HG02571 (cell line): Measurements from ENCODE around the gene B3GAT3.
"Not testable (repeated sequence)": the region's sequence is repeated elsewhere in the genome, so short reads cannot be mapped to it uniquely, and the experiment has no call there.

Experiments used
- ATAC-seq: cut with Tn5 transposase; IDR thresholded peaks from one replicate; pipeline ENCODE4 v1.9.1; 2021; ENCODE audit warnings: mild to moderate bottlenecking, moderate library complexity; ENCODE audit not compliant: unreplicated experiment

B3GAT3 gene

GRCh38 chr11:62604460-62605120 lies 17.2 kb downstream of the B3GAT3 start:
- ATAC-seq: no peak

GRCh38 chr11:62603776-62604299 lies 17.9 kb downstream of the B3GAT3 start:
- ATAC-seq: no peak

GRCh38 chr11:62603072-62603408 lies 18.7 kb downstream of the B3GAT3 start:
- ATAC-seq: no peak

GRCh38 chr11:62602141-62603071 lies 19.4 kb downstream of the B3GAT3 start:
- ATAC-seq: no peak

GRCh38 chr11:62601372-62602140 lies 20.2 kb downstream of the B3GAT3 start, which contains the start of gene MTA2:
Gene MTA2 (minus strand): TSS chr11:62601865. CDS start chr11:62601450, 415 bp downstream.
- peak; percentile 65 for ATAC-seq

GRCh38 chr11:62601122-62601371 lies 20.7 kb downstream of the B3GAT3 start:
- ATAC-seq: peak; percentile 17

- ATAC-seq: no peak
Measured at GRCh38 chr11:62600367-62601121, 21.2 kb downstream of the B3GAT3 start.

GRCh38 chr11:62599901-62600300 lies 21.9 kb downstream of the B3GAT3 start:
- ATAC-seq: no peak

- ATAC-seq: peak; percentile 43
Measured at GRCh38 chr11:62599069-62599696, 22.6 kb downstream of the B3GAT3 start.

- ATAC-seq: no peak
Measured at GRCh38 chr11:62595124-62595523, 26.7 kb downstream of the B3GAT3 start.

GRCh38 chr11:62593434-62594044 lies 28.2 kb downstream of the B3GAT3 start:
- no peak for ATAC-seq

- ATAC-seq: no peak
Measured at GRCh38 chr11:62592989-62593421, 28.8 kb downstream of the B3GAT3 start.

GRCh38 chr11:62592146-62592815 lies 29.5 kb downstream of the B3GAT3 start:
- no peak for ATAC-seq

GRCh38 chr11:62591448-62592145 lies 30.2 kb downstream of the B3GAT3 start, which contains the start of gene TUT1:
Gene TUT1 (minus strand): TSS chr11:62591523. CDS start chr11:62591485, 38 bp downstream.
- peak; percentile 83 for ATAC-seq

- ATAC-seq: no peak
Measured at GRCh38 chr11:62588966-62589637, 32.7 kb downstream of the B3GAT3 start.

GRCh38 chr11:62585356-62585755 lies 36.4 kb downstream of the B3GAT3 start:
- not testable (repeated sequence) for ATAC-seq

- ATAC-seq: not testable (repeated sequence)
Measured at GRCh38 chr11:62581735-62582134, 40.1 kb downstream of the B3GAT3 start.
